K562 (cell line): ENCODE measurements around the gene SUPT3H. TPM values are rescaled to one million over a fixed set of nuclear protein-coding genes. Genes with fewer than 3 reads are reported as not detected.

ENCODE experiments used
- ATAC-seq: fragments of 200-7000 bp; cut with Tn5 transposase; 3 replicates; pipeline ENCODE4 v1.9.1; 2020; ENCODE audit warnings: moderate library complexity
- BruUV-seq: library from RNA; stranded (reverse); fragments of 400-500 nt; replicated peaks from 2 replicates; lab custom pipeline; 2021; lab: Mats Ljungman, UMichigan
- CTCF ChIA-PET: fragments of 300-600 bp; formaldehyde crosslinking; extraction: SDS; loops from one replicate; lab custom pipeline; 2021; ENCODE audit warnings: low intra/inter-chr PET ratio; lab: Yijun Ruan, JAX
- POLR2A ChIA-PET: fragments of 300-600, 350-650 bp; sonication (Branson Sonifier 250); formaldehyde crosslinking; extraction: SDS; loops from one replicate; lab custom pipeline; 2021; ENCODE audit warnings: antibody characterized with exemption, inconsistent platforms; lab: Yijun Ruan, JAX
- DNase-seq, 4 experiments: peaks; one replicate each; pipeline versions ENCODE4 v3.0.0 to v3.0.0-alpha.2; 2011 to 2018; ENCODE audit warnings: low spot score in 3 of 4, mixed read lengths in 3 of 4; ENCODE audit errors: extremely low read depth in 1 of 4
- FAIRE-seq: peaks from 2 replicates; lab custom pipeline; 2011; peaks lifted over from hg19 to GRCh38; lab: Jason Lieb, UNC
- H2AFZ ChIP-seq: 2 replicates; pipeline ENCODE4 v1.6.0; 2011; ENCODE audit warnings: low read depth, low read length, control low read depth, inconsistent platforms
- H3K27ac ChIP-seq: fragments of 200-600 bp; 3 replicates; pipeline ENCODE4 v1.8.0; 2011; ENCODE audit warnings: low read depth, mild to moderate bottlenecking, control low read depth, inconsistent platforms, low read length, moderate library complexity, mixed read lengths; ENCODE audit errors: extremely low read depth
- H3K27me3 ChIP-seq, 2 experiments: fragments of 300-600 bp in 1 of 2; 2 replicates in 1 of 2; 3 replicates in 1 of 2; pipeline versions ENCODE4 v1.6.0 to v1.8.0; 2011; ENCODE audit warnings: inconsistent platforms in 2 of 2, low read length in 2 of 2, mild to moderate bottlenecking in 1 of 2, mixed read lengths in 1 of 2, moderate library complexity in 1 of 2; ENCODE audit not compliant: control insufficient read depth in 2 of 2, insufficient read depth in 2 of 2
- H3K36me3 ChIP-seq: fragments of 300-600 bp; 3 replicates; pipeline ENCODE4 v1.8.0; 2011; ENCODE audit warnings: mild to moderate bottlenecking, low read length, inconsistent platforms; ENCODE audit not compliant: control insufficient read depth, insufficient read depth
- H3K4me1 ChIP-seq, 2 experiments: fragments of 200-600 bp in 1 of 2; replicated peaks in 1 of 2; 2 replicates in 1 of 2; 3 replicates in 1 of 2; pipeline versions ENCODE4 v1.5.1 to v1.8.0; 2011; ENCODE audit warnings: inconsistent platforms in 2 of 2, low read length in 2 of 2, mild to moderate bottlenecking in 1 of 2, mixed read lengths in 1 of 2, moderate library complexity in 1 of 2; ENCODE audit not compliant: control insufficient read depth in 2 of 2, insufficient read depth in 2 of 2
- H3K4me2 ChIP-seq: 2 replicates; pipeline ENCODE4 v1.6.1; 2011; ENCODE audit warnings: low read length, control low read depth, inconsistent platforms, mixed read lengths; ENCODE audit not compliant: insufficient read depth
- H3K4me3 ChIP-seq: fragments of 200-600 bp; sonication (generic), shearing (Covaris generic); 2 replicates; pipeline ENCODE4 v1.5.1; 2016; ENCODE audit warnings: control low read depth, inconsistent platforms
- H3K79me2 ChIP-seq: fragments of 200-600 bp; 3 replicates; pipeline ENCODE4 v1.8.0; 2011; ENCODE audit warnings: low read length, inconsistent platforms; ENCODE audit not compliant: control insufficient read depth, insufficient read depth
- H3K9ac ChIP-seq, 2 experiments: 2 replicates each; pipeline versions ENCODE4 v1.6.0 to v1.6.1; 2011; ENCODE audit warnings: low read depth in 2 of 2, low read length in 2 of 2, control low read depth in 1 of 2, inconsistent platforms in 1 of 2, mild to moderate bottlenecking in 1 of 2, mixed read lengths in 1 of 2; ENCODE audit not compliant: insufficient read depth in 1 of 2
- H3K9me1 ChIP-seq: one replicate; pipeline ENCODE4 v1.6.0; 2011; ENCODE audit warnings: inconsistent platforms, mild to moderate bottlenecking, low read length, moderate library complexity; ENCODE audit not compliant: control insufficient read depth, insufficient read depth
- H3K9me3 ChIP-seq: replicated peaks from 2 replicates; pipeline ENCODE4 v1.5.1; 2011; ENCODE audit warnings: low read depth, low read length, inconsistent platforms; ENCODE audit not compliant: control insufficient read depth, insufficient read depth
- H4K20me1 ChIP-seq: replicated peaks from 2 replicates; pipeline ENCODE4 v1.6.1; 2011; ENCODE audit warnings: low read length, inconsistent platforms, mixed read lengths; ENCODE audit not compliant: control insufficient read depth, insufficient read depth
- ATF1 ChIP-seq, 2 experiments: fragments of 450-650 bp in 1 of 2; IDR thresholded peaks; 2 replicates each; pipeline ENCODE4 v1.6.1; 2016; ENCODE audit warnings: missing compliant biosample characterization in 1 of 2, missing genetic modification characterization in 1 of 2
- ETS2 ChIP-seq: IDR thresholded peaks from 2 replicates; pipeline ENCODE4 v1.6.1; 2016; ENCODE audit warnings: borderline replicate concordance, missing genetic modification characterization, mild to moderate bottlenecking, moderate library complexity, missing compliant biosample characterization; ENCODE audit not compliant: poor library complexity, severe bottlenecking
- NR2C1 ChIP-seq, 2 experiments: fragments of 450-650 bp; IDR thresholded peaks; 2 replicates each; pipeline ENCODE4 v1.6.1; 2017; ENCODE audit warnings: mild to moderate bottlenecking in 2 of 2, antibody characterized with exemption in 1 of 2, inconsistent platforms in 1 of 2, missing compliant biosample characterization in 1 of 2, missing genetic modification characterization in 1 of 2
- PHTF2 ChIP-seq: fragments of 250-450 bp; sonication (Bioruptor Pico); IDR thresholded peaks from 2 replicates; pipeline ENCODE4 v1.5.0; 2021; ENCODE audit warnings: mild to moderate bottlenecking
- PML ChIP-seq: IDR thresholded peaks from 2 replicates; pipeline ENCODE4 v1.6.1; 2012; ENCODE audit warnings: low read length, inconsistent platforms
- POLR3G ChIP-seq: IDR thresholded peaks from 2 replicates; pipeline ENCODE4 v1.6.1; 2011; ENCODE audit not compliant: insufficient read length, insufficient replicate concordance; ENCODE audit errors: extremely low read depth
- SNIP1 ChIP-seq: fragments of 450-650 bp; IDR thresholded peaks from 2 replicates; pipeline ENCODE4 v1.7.1; 2017; ENCODE audit warnings: low read depth, mild to moderate bottlenecking
- TCF3 ChIP-seq: sonication (generic); formaldehyde crosslinking; IDR thresholded peaks from 2 replicates; pipeline ENCODE4 v1.4.0; 2020; ENCODE audit warnings: mild to moderate bottlenecking, missing genetic modification reagents
- ZNF146 ChIP-seq: IDR thresholded peaks from one replicate; pipeline ENCODE4 v1.6.1; 2018; ENCODE audit warnings: missing compliant biosample characterization; ENCODE audit not compliant: unreplicated experiment
- ZNF347 ChIP-seq: fragments of 450-650 bp; formaldehyde crosslinking; IDR thresholded peaks from 2 replicates; pipeline ENCODE4 v1.4.0; 2020; ENCODE audit warnings: low read depth, mild to moderate bottlenecking, moderate library complexity
- ZNF778 ChIP-seq: fragments of 450-650 bp; formaldehyde crosslinking; IDR thresholded peaks from 2 replicates; pipeline ENCODE4 v1.4.0; 2020; ENCODE audit warnings: mild to moderate bottlenecking, moderate library complexity
- in situ Hi-C: fragments of 300-500 bp; cut with MboI; formaldehyde crosslinking; loops from 4 replicates; pipeline ENCODE4 v1.15.0; 2018; ENCODE audit warnings: inconsistent platforms, mixed read lengths
- intact Hi-C: fragments of 100-400 bp; cut with micrococcal nuclease; formaldehyde crosslinking; loops from 2 replicates; pipeline ENCODE4 v1.14.2; 2022
- polyA plus RNA-seq, 8 experiments: library from polyadenylated mRNA; depleted of rRNA in 4 of 8; stranded (reverse) in 5 of 8; unstranded in 3 of 8; fragments of >200 nt; fragmentation: Nextera tagmentation in 2 of 8; fragmentation: Illumina TruSeq in 1 of 8; extraction: Ambion mirVana in 2 of 8; extraction: Trizol in 1 of 8; gene quantifications; 2 replicates each; pipeline versions ENCODE4 v1.2.1 to v1.2.3, GENCODE V29; 2011 to 2014; ENCODE audit warnings: inconsistent platforms in 1 of 8, missing spikeins in 1 of 8
- total RNA-seq, 7 experiments: library from RNA; depleted of rRNA in 6 of 7; stranded (reverse); fragments of >200 nt in 6 of 7; fragmentation: Illumina TruSeq in 2 of 7; extraction: Trizol in 2 of 7; gene quantifications; 2 replicates each; pipeline versions ENCODE4 v1.2.1 to v1.2.3, GENCODE V29; 2011 to 2021; ENCODE audit warnings: low replicate concordance in 1 of 7
- TF ChIP-seq, protein P1 (sequence below): fragments of 450-650 bp; IDR thresholded peaks from 2 replicates; pipeline ENCODE4 v1.6.1; 2014; ENCODE audit warnings: low read depth, mild to moderate bottlenecking, moderate library complexity, borderline replicate concordance
- TF ChIP-seq, protein P2 (sequence below): sonication (generic); formaldehyde crosslinking; IDR thresholded peaks from 2 replicates; pipeline ENCODE4 v1.5.0; 2020; ENCODE audit warnings: missing genetic modification reagents
- TF ChIP-seq, protein P3 (sequence below): fragments of 450-650 bp; IDR thresholded peaks from one replicate; pipeline ENCODE4 v1.6.1; 2018; ENCODE audit warnings: mild to moderate bottlenecking, moderate library complexity; ENCODE audit not compliant: partially characterized antibody

Gene SUPT3H
- total and polyA plus RNA-seq, 9 of the 15 experiments (the other 6 are each of a cell fraction or from before 2014, with no cell fraction given) = 7.2 to 16.3 (median 11.9) TPM

DNA sequence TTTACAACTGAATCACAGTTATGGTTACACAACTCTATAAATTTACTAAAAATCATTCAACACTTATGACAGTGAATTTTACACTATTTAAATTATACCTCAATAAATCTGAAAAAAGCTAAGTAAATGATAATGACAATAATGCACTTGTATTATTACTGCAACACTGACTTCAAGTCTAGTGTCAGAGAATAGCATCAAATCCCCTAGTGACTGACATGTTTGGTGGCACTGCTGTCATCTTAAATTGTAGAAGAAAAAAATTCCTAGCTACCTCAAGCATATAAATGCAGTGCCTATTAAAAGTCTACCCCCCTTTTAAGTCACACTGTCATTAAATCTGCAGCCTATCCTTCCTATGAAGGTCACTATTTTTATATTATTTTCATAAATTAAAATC is 239.0 kb downstream of the SUPT3H start:
- ATAC-seq (no peak), DNase-seq (no peak), FAIRE-seq (no peak)
- Histone ChIP-seq H3K9me3 (no peaks in the 10 kb centered on the region; the same call in 1 of the 2 replicates), H3K79me2 (no peaks in the 10 kb centered on the region), H3K9ac (no peak overlapping the region), H4K20me1 (no peaks in the 10 kb centered on the region), H3K4me3 (no peak overlapping the region), H2AFZ (no peak overlapping the region), H3K36me3 (no peaks in the 10 kb centered on the region), H3K4me2 (no peak overlapping the region), H3K27ac (no peak overlapping the region), H3K9me1 (no peaks in the 10 kb centered on the region), H3K4me1 (no peaks in the 10 kb centered on the region), H3K27me3 (no peaks in the 10 kb centered on the region)
- POLR2A ChIA-PET = interaction anchor here (0.5 to 1.3 kb wide), 2 partner anchors 14 to 61 kb away, joined by 3 read pairs; no protein-coding TSS in a partner anchor
- no TSS peak for BruUV-seq
- intact Hi-C loops (no loop called here), in situ Hi-C loops (no loop called here)
- no peak for TF ChIP-seq SNIP1
- TF ChIP-seq ETS2 (tag) = no peak
- TF ChIP-seq ZNF146 = no peak
- TF ChIP-seq, protein P1, sequence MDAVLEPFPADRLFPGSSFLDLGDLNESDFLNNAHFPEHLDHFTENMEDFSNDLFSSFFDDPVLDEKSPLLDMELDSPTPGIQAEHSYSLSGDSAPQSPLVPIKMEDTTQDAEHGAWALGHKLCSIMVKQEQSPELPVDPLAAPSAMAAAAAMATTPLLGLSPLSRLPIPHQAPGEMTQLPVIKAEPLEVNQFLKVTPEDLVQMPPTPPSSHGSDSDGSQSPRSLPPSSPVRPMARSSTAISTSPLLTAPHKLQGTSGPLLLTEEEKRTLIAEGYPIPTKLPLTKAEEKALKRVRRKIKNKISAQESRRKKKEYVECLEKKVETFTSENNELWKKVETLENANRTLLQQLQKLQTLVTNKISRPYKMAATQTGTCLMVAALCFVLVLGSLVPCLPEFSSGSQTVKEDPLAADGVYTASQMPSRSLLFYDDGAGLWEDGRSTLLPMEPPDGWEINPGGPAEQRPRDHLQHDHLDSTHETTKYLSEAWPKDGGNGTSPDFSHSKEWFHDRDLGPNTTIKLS = no peak
- TF ChIP-seq ATF1 (CRISPR knock-in tag; IDR thresholded peaks at IDR 0.05) = no peak
- no peak for TF ChIP-seq ATF1 (tag; IDR thresholded peaks at IDR 0.05)
- TF ChIP-seq, protein P2, sequence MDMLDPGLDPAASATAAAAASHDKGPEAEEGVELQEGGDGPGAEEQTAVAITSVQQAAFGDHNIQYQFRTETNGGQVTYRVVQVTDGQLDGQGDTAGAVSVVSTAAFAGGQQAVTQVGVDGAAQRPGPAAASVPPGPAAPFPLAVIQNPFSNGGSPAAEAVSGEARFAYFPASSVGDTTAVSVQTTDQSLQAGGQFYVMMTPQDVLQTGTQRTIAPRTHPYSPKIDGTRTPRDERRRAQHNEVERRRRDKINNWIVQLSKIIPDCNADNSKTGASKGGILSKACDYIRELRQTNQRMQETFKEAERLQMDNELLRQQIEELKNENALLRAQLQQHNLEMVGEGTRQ (CRISPR knock-in tag) = no peak
- no peak for TF ChIP-seq PHTF2
- no peak for TF ChIP-seq ZNF778
- TF ChIP-seq POLR3G = no peak
- TF ChIP-seq PML = no peak
- no peak for TF ChIP-seq ZNF347
- no peak for TF ChIP-seq NR2C1 (IDR thresholded peaks at IDR 0.05)
- TF ChIP-seq NR2C1 (tag; IDR thresholded peaks at IDR 0.05) = no peak
- TF ChIP-seq, protein P3, sequence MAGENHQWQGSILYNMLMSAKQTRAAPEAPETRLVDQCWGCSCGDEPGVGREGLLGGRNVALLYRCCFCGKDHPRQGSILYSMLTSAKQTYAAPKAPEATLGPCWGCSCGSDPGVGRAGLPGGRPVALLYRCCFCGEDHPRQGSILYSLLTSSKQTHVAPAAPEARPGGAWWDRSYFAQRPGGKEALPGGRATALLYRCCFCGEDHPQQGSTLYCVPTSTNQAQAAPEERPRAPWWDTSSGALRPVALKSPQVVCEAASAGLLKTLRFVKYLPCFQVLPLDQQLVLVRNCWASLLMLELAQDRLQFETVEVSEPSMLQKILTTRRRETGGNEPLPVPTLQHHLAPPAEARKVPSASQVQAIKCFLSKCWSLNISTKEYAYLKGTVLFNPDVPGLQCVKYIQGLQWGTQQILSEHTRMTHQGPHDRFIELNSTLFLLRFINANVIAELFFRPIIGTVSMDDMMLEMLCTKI = no peak
- TF ChIP-seq TCF3 (CRISPR knock-in tag) = no peak
- CTCF ChIA-PET = no interaction called here
